Amniotic stem cell (primary cell): ENCODE results near the gene C19orf85.
"Not testable (repeated sequence)": the region's sequence is repeated elsewhere in the genome, so short reads cannot be mapped to it uniquely, and the experiment has no call there.

ENCODE experiments used
- DNase-seq: peaks from one replicate; lab custom pipeline; 2025; lab: John Stamatoyannopoulos, UW

C19orf85 gene

GRCh38 chr19:55457683-55458457 is 6.7 kb downstream of the C19orf85 start:
- DNase-seq, result no peak

GRCh38 chr19:55456347-55456746 is 8.2 kb downstream of the C19orf85 start:
- no peak for DNase-seq

- no peak for DNase-seq
Observed at GRCh38 chr19:55455576-55456235, 8.8 kb downstream of the C19orf85 start.

- peak; percentile 19 for DNase-seq
Observed at GRCh38 chr19:55454787-55455243, 9.7 kb downstream of the C19orf85 start.

- no peak for DNase-seq
Observed at GRCh38 chr19:55453511-55454260, 10.9 kb downstream of the C19orf85 start.

GRCh38 chr19:55452749-55453346 is 11.7 kb downstream of the C19orf85 start:
- DNase-seq, result no peak

GRCh38 chr19:55451965-55452748 is 12.4 kb downstream of the C19orf85 start:
- no peak for DNase-seq

GRCh38 chr19:55451163-55451964 is 13.2 kb downstream of the C19orf85 start:
- DNase-seq, result no peak

GRCh38 chr19:55449469-55449868 is 15.1 kb downstream of the C19orf85 start:
- DNase-seq, result no peak

- not testable (repeated sequence) for DNase-seq
Observed at GRCh38 chr19:55448175-55448490, 16.4 kb downstream of the C19orf85 start.

- DNase-seq, result no peak
Observed at GRCh38 chr19:55447421-55448174, 17.0 kb downstream of the C19orf85 start.

GRCh38 chr19:55446060-55446459 is 18.5 kb downstream of the C19orf85 start:
- no peak for DNase-seq

GRCh38 chr19:55444646-55445045 is 19.9 kb downstream of the C19orf85 start:
- no peak for DNase-seq

- no peak for DNase-seq
Observed at GRCh38 chr19:55443824-55444480, 20.6 kb downstream of the C19orf85 start.

GRCh38 chr19:55443045-55443823 is 21.3 kb downstream of the C19orf85 start, which contains the start of gene SHISA7:
Gene SHISA7, minus strand, starts transcription at chr19:55443300. Its CDS starts 437 bp downstream, at chr19:55442863.
- DNase-seq, result no peak

- DNase-seq, result no peak
Observed at GRCh38 chr19:55442372-55442961, 22.1 kb downstream of the C19orf85 start.

GRCh38 chr19:55441692-55442321 is 22.7 kb downstream of the C19orf85 start:
- DNase-seq, result no peak

- no peak for DNase-seq
Observed at GRCh38 chr19:55441319-55441691, 23.2 kb downstream of the C19orf85 start.
